Medulla oblongata (tissue), 1 donor: Measurements from ENCODE around the gene ZDBF2.
"Not testable (repeated sequence)": the region's sequence is repeated elsewhere in the genome, so short reads cannot be mapped to it uniquely, and the experiment has no call there.

ENCODE experiments used
- DNase-seq: peaks from one replicate; pipeline ENCODE4 v3.0.0-alpha.2; 2015; ENCODE audit errors: extremely low spot score

The ZDBF2 gene

DNA sequence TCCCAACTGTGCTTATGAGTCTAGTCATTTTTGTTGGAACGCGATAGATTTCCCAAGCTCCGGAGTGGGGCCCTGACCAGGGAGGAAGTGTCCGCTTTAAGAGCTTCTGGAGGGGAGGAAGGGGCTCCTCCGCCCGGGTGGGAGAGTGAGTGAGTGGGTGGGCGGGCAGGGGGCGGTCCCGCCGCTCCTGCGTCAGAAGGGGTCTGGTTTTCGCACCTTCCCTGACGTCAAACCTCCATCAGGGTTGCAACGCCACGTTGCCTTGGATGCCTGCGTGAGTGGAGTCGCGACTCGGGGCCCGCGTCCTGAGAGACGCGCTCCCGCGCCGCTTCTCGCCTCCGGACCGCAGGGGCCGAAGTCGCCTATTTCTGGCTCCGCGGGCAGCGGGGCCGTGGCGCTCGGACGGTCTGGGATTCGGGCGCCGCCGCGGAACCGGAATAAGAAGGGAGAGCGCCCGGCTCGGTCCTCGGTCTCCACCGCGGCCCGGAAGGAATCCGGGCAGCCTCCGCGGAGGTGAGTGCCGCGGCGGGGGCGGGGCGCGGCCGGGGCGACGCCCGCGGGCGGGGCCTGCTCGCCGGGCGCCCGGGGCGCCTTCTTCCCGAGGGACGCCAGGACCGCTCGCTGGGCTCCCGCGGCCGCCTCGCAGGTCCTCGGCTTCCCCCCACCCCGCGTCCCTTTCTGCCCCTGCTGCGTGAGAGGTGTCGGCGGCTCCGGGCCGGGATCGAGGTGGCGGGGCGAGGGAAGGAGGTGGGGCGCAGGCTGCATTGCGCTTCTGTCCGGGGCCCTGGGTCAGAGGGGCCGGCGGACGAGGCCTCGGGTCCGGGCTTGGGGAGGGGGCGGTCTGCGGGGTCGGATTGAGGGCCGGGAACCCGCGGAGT is at the start of gene ZDBF2:
Gene ZDBF2 (plus strand): TSS at position 230 of the 878 bp plus-strand sequence. CDS start 7,187 bp downstream, outside the sequence.
- peak; percentile 16 for DNase-seq

GRCh38 chr2:206225435-206226232 is 48.8 kb upstream of the ZDBF2 start:
- DNase-seq: peak; percentile 18

- DNase-seq: not testable (repeated sequence)
These were observed 45.8 kb upstream of the ZDBF2 start for GRCh38 chr2:206228636-206229035.

DNA sequence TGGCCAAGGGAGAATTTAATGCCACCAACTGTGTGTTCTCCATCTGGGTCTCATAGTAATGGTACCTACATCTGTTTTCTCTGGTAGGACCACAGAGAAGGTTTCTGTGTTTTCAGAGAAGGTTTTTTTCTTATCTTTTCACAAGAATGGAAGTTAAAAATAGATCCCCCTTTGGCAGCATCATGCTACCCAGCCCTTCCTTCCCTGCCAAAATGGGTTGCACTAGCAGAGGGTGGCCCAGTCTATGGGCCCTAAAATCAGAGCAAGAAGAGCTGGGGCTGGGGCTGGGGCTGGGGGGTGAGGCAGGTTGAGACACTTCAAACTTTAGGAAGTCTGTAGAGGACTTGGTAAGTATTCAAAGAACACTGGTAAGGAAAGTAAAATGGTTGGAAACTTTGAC is 44.8 kb upstream of the ZDBF2 start:
- DNase-seq: no peak

DNA sequence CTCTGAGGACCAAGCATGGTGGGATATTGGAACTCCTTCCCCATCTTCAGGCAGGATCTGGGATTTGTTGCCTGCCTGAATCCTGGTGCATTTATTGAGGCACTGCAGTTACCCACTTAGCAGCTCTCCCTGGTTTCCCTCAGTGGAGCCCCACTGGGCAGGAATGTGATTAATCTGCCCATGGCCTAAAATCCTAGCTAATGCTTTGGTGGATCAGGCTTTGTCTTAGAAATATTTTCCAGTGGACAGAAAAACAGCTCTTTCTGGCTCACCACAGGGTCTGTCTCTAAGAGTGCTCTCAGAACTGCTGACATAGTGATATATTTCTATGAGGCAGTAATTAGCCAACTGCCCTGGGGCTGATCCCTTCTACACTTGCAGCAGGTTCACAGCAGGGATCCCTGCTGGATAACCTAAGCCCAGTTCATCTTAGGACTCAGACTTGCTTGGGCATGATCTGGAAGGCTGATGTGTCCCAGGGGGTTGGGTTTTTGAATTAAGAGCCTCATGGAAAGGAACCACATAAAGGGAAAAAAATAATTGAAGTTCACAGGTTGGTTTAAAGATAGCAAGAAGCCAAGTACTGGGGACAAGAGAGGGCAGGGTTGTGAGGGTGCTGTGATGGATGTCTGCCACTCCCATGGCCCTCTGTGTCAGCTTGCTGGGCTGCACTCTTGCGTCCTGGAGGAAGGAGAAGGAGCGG is 44.3 kb upstream of the ZDBF2 start:
- DNase-seq: no peak

GRCh38 chr2:206231669-206232286 is 42.7 kb upstream of the ZDBF2 start:
- DNase-seq: no peak

DNA sequence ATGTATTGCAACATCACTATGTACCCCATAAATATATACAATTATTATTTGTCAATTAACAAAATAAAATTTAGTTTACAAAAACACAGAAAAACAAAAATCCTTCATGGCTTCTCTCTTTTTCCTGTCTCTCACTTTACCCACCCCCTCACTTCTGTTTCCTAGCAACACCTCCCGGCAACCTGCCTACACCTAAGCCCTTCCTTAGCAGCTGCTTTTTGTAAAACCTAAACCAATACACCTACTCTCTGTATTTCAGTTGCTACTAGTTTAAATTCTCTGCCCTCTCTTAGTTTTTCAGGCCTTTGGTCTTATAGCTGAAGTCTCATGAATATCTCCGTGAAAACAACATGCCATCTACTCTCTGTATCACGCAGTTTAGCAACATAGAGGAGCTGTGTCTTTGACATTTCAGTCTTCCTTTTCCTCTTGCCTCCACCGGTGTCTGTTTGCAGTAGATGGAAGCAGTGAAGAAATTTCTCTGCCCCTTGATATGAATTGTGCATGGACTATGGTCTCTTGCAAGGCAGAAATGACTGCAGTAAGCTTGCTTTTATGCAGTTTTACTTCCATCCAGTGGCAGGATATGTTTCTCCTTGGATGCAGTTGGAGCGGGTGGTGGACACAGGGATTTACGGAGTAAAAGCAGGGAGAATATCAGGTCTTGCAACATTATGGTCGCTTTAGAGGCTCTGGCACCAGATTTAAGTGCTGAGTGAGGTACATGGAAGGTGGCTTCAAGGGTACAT is 42.0 kb upstream of the ZDBF2 start:
- DNase-seq: no peak

GRCh38 chr2:206239157-206239556 is 35.3 kb upstream of the ZDBF2 start:
- no peak for DNase-seq

GRCh38 chr2:206240327-206240726 is 34.1 kb upstream of the ZDBF2 start:
- no peak for DNase-seq

GRCh38 chr2:206241736-206242135 is 32.7 kb upstream of the ZDBF2 start:
- DNase-seq: no peak

GRCh38 chr2:206245265-206245672 is 29.2 kb upstream of the ZDBF2 start:
- no peak for DNase-seq

DNA sequence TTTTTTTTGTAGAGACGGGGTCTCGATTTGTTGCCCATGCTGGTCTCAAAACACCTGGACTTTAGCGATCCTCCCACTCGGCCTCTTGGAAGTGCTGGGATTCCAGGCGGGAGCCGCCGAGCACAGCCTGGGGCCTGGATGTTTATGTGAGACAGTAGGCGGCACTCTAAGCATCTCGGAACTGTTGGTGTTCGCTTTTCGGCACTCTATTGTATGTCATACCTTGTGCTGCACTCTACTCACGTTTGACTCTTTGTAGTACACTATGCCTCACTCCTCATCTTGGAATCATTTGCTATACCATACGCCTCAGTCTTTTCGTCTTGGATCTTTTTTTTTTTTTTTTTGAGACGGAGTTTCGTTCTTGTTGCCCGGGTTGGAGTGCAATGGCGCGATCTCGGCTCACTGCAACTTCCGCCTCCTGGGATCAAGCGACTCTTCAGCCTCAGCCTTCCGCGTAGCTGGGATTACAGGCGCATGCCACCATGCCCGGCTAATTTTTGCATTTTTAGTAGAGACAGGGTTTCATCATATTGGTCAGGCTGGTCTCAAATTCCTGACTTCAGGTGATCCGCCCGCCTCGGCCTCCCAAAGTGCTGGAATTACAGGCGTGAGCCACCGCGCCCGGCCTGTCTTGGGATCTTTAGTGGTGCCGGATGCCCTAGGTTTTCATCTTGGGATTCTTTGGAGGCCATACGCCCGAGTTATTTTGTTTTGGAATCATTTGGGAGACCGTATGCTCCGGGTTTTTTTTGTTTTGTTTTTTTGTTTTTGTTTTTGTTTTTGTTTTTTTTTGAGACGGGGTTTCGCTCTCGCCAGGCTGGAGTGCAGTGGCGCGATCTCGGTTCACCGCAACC is 24.2 kb upstream of the ZDBF2 start:
- no peak for DNase-seq

DNA sequence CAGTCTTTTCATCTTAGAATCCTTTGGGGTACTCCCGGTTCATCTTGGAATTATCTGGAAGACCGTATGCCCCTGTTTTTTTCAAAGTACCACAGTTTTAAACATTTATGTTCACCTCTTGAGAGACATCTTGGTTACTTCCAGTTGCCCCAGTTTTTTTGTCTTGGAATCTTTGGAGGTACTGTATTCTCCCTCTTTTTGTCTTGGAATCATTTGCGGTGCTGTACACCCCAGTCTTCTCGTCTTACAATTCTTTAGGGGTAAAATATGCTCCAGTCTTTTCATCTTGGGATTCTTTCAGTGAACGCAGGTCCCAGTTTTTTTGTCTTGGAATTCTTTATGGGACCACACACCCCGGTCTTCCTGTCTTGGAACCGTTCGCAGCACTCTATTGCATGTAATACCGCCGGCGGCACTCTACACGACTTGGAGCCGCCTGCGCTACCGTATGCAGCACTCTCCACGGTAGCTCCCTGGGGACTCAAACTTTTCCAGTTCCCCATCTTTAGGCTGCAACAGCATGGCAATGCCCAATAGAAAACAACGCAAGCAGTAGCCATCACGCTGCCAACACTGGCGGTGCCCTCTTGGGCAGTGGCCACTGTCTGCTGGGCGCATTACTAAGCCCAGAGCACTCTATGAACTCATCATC is 21.2 kb upstream of the ZDBF2 start:
- no peak for DNase-seq

DNA sequence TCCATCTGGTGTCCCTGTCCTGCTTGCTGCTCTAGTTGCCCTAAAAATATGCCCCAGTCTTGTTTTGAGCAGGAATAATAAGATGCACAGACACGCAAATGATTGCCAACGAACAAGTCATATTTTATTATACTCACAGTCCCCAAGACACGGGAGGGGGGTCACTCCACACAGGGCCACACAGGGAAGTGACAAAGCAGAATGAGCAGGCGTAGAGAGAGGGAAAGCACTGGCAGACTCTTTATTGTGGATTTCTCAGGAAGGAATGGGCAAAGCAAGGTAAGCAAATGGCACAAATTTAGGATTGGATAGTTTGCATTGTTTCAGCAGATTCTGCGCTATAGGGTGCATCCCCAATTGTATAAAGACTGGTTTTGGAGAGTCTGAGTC is 20.7 kb upstream of the ZDBF2 start:
- no peak for DNase-seq

GRCh38 chr2:206255003-206255402 is 19.5 kb upstream of the ZDBF2 start:
- no peak for DNase-seq

GRCh38 chr2:206256706-206257205 is 17.7 kb upstream of the ZDBF2 start:
- no peak for DNase-seq

DNA sequence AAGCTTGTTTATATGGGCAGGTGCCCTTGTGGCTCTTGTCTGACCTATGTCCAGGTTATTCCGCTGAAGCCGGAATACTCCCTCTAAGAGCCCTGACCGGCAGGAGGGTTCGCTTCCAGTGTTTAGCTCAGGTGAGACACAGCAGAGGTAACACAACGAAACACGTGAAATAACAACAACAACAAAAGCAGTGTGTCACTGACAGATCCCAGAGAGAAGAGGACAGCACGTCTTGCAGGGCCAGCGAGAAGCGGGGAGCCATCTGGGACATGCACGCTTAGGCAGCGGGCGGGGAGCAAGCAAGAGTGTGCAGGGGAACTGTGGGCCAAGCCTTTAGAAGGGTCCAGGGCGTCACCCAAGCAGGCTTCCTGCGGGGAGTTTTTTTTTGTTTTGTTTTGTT is 17.1 kb upstream of the ZDBF2 start:
- DNase-seq: no peak

- DNase-seq: no peak
These were observed 16.6 kb upstream of the ZDBF2 start for GRCh38 chr2:206257861-206258260.

GRCh38 chr2:206258615-206259014 is 15.8 kb upstream of the ZDBF2 start:
- not testable (repeated sequence) for DNase-seq
